Endodermal cell (in vitro differentiated cells): ENCODE measurements around the gene RDH8. TPM values are rescaled to one million over a fixed set of nuclear protein-coding genes. Genes with fewer than 3 reads are reported as not detected.

Source experiments
- DNase-seq: peaks from one replicate; pipeline ENCODE4 v3.0.0-alpha.2; 2017
- H3K27ac ChIP-seq: 2 replicates; pipeline ENCODE4 v1.5.1; 2013; ENCODE audit warnings: mild to moderate bottlenecking, low read depth, low read length, moderate library complexity
- H3K27me3 ChIP-seq: 2 replicates; pipeline ENCODE4 v1.6.1; 2013; ENCODE audit warnings: mild to moderate bottlenecking, low read length, moderate library complexity; ENCODE audit not compliant: insufficient read depth, control insufficient read depth, poor library complexity, severe bottlenecking
- H3K36me3 ChIP-seq: 2 replicates; pipeline ENCODE4 v1.7.0; 2013; ENCODE audit warnings: mild to moderate bottlenecking, low read length, moderate library complexity; ENCODE audit not compliant: control insufficient read depth, insufficient read depth
- H3K4me1 ChIP-seq: one replicate; pipeline ENCODE4 v1.7.0; 2013; ENCODE audit warnings: low read length; ENCODE audit not compliant: control insufficient read depth, insufficient read depth
- H3K4me3 ChIP-seq: 2 replicates; pipeline ENCODE4 v1.5.1; 2013; ENCODE audit warnings: mild to moderate bottlenecking, low read length, moderate library complexity
- H3K9ac ChIP-seq: 2 replicates; pipeline ENCODE4 v1.6.1; 2013; ENCODE audit warnings: mild to moderate bottlenecking, low read length, moderate library complexity; ENCODE audit not compliant: poor library complexity, severe bottlenecking; ENCODE audit errors: extremely low read depth
- H3K9me3 ChIP-seq: 2 replicates; pipeline ENCODE4 v1.6.1; 2013; ENCODE audit warnings: mild to moderate bottlenecking, low read length, moderate library complexity; ENCODE audit not compliant: control insufficient read depth
- H3K27ac Mint-ChIP-seq: 2 replicates; pipeline ENCODE4 v1.8.0; 2020; ENCODE audit warnings: mixed read lengths
- H3K27me3 Mint-ChIP-seq: 2 replicates; pipeline ENCODE4 v1.8.0; 2021; ENCODE audit warnings: mild to moderate bottlenecking, mixed read lengths; ENCODE audit not compliant: insufficient read depth
- H3K36me3 Mint-ChIP-seq: 2 replicates; pipeline ENCODE4 v1.8.0; 2020; ENCODE audit warnings: low read depth, mixed read lengths
- H3K4me1 Mint-ChIP-seq: 2 replicates; pipeline ENCODE4 v1.8.0; 2020; ENCODE audit warnings: mixed read lengths
- H3K4me3 Mint-ChIP-seq: 2 replicates; pipeline ENCODE4 v1.8.0; 2020; ENCODE audit warnings: mild to moderate bottlenecking, moderate library complexity, mixed read lengths
- H3K9me3 Mint-ChIP-seq: 2 replicates; pipeline ENCODE4 v1.8.0; 2020; ENCODE audit warnings: mild to moderate bottlenecking, mixed read lengths
- CTCF ChIP-seq: fragments of 200-600 bp; sonication (generic); conservative IDR thresholded peaks from 2 replicates; pipeline ENCODE4 v1.5.0; 2021; ENCODE audit warnings: antibody characterized with exemption, mild to moderate bottlenecking
- WGBS, 2 experiments: methylation state at CpG; one replicate each; pipeline versions ENCODE4 v1.1.5 to v1.1.7; 2013; ENCODE audit warnings: missing lambda C conversion rate in 2 of 2, mixed read lengths in 1 of 2; ENCODE audit not compliant: insufficient coverage in 1 of 2, insufficient read length in 1 of 2; 5-methylcytosine and 5-hydroxymethylcytosine counted together
- long read RNA-seq, 4 experiments: library from polyadenylated mRNA in 2 of 4; library from RNA in 1 of 4; library from capped mRNA in 1 of 4; stranded (forward) in 3 of 4; unstranded in 1 of 4; transcript quantifications; one replicate each; pipeline ENCODE4 v2.0.0, GENCODE V29; 2020 to 2021; ENCODE audit warnings: inconsistent platforms in 1 of 4
- polyA plus RNA-seq, 2 experiments: library from polyadenylated mRNA; stranded (reverse); fragments of 50-300 nt; gene quantifications; one replicate each; pipeline ENCODE4 v1.2.3, GENCODE V29; 2013
- total RNA-seq, 2 donors: library from RNA; stranded (reverse); fragmentation: NEBNext Ultra II Directional in 1 of 2; extraction: Animal tissue kit (Norgen Biotek cat#: 25700) in 1 of 2; gene quantifications; 2 replicates in 1 of 2; 3 replicates in 1 of 2; pipeline ENCODE4 v1.2.1, GENCODE V29; 2021

The RDH8 gene
- not detected for total RNA-seq
- not detected for polyA plus RNA-seq (2013, experiment 1 of 2)
- polyA plus RNA-seq (2013, experiment 2 of 2) = 0.17 TPM
- long read RNA-seq, experiment 1 = 0 reads
- long read RNA-seq, experiment 2 = 0 reads
- long read RNA-seq, experiment 3 = 0 reads
- long read RNA-seq, experiment 4 = 0 reads

GRCh38 chr19:10013316-10013715 is at the start of gene RDH8:
RDH8 (plus strand) TSS chr19:10013483; CDS start chr19:10013498, 15 bp downstream.
- 78 to 85% methylated on average over 4 to 10 of the region's 10 CpGs for WGBS, 2 experiments
- H3K36me3 Mint-ChIP-seq = no peaks in the 10 kb centered on the region
- TF ChIP-seq CTCF = no peak
- Histone ChIP-seq H3K4me1 (no peaks in the 10 kb centered on the region), H3K27ac (no peak within 1 kb of the TSS), H3K36me3 (no peaks in the 10 kb centered on the region), H3K27me3 (peaks cover 54% of the 10 kb centered on the region), H3K4me3 (no peak within 1 kb of the TSS), H3K9me3 (no peaks in the 10 kb centered on the region), H3K9ac (no peak within 1 kb of the TSS)
- DNase-seq = no peak
- H3K4me1 Mint-ChIP-seq = peaks cover 7% of the 10 kb centered on the region
- no peak within 1 kb of the TSS for H3K4me3 Mint-ChIP-seq
- no peak within 1 kb of the TSS for H3K27ac Mint-ChIP-seq
- no peaks in the 10 kb centered on the region for H3K9me3 Mint-ChIP-seq
- H3K27me3 Mint-ChIP-seq = peaks cover 51% of the 10 kb centered on the region

- H3K36me3 ChIP-seq = no peaks in the 10 kb centered on the region
- DNase-seq = no peak
- 47 to 61% methylated on average over 8 to 14 of the region's 14 CpGs for WGBS, 2 experiments
- peaks cover 55% of the 10 kb centered on the region for H3K27me3 Mint-ChIP-seq
- H3K9ac ChIP-seq = no peak overlapping the region
- H3K9me3 ChIP-seq = no peaks in the 10 kb centered on the region
- no peaks in the 10 kb centered on the region for H3K9me3 Mint-ChIP-seq
- H3K27me3 ChIP-seq = peaks cover 31% of the 10 kb centered on the region
- H3K36me3 Mint-ChIP-seq = no peaks in the 10 kb centered on the region
- no peak overlapping the region for H3K27ac Mint-ChIP-seq
- no peak overlapping the region for H3K4me3 Mint-ChIP-seq
- H3K4me3 ChIP-seq = no peak overlapping the region
- no peak overlapping the region for H3K27ac ChIP-seq
- H3K4me1 ChIP-seq = no peaks in the 10 kb centered on the region
- no peak for TF ChIP-seq CTCF
- H3K4me1 Mint-ChIP-seq = peaks cover 2% of the 10 kb centered on the region
Measured at GRCh38 chr19:9966024-9966423, 47.3 kb upstream of the RDH8 start.

GRCh38 chr19:9966448-9966847 is 46.8 kb upstream of the RDH8 start:
- Histone ChIP-seq H3K27me3 (peaks cover 31% of the 10 kb centered on the region), H3K9ac (no peak overlapping the region), H3K4me1 (no peaks in the 10 kb centered on the region), H3K4me3 (no peak overlapping the region), H3K27ac (no peak overlapping the region), H3K36me3 (no peaks in the 10 kb centered on the region), H3K9me3 (no peaks in the 10 kb centered on the region)
- H3K4me3 Mint-ChIP-seq = peak overlapping the region; percentile 32
- H3K4me1 Mint-ChIP-seq = peaks cover 2% of the 10 kb centered on the region
- peak; percentile 85 for DNase-seq
- H3K27ac Mint-ChIP-seq = no peak overlapping the region
- no peaks in the 10 kb centered on the region for H3K36me3 Mint-ChIP-seq
- peaks cover 57% of the 10 kb centered on the region for H3K27me3 Mint-ChIP-seq
- WGBS, 2 experiments = 5 to 8% methylated on average over 2 to 29 of the region's 29 CpGs
- no peak for TF ChIP-seq CTCF
- no peaks in the 10 kb centered on the region for H3K9me3 Mint-ChIP-seq
